Hematopoietic multipotent progenitor cell treated with erythropoietin and hydrocortisone succinate and interleukin-3 and kit ligand, for 8 days (in vitro differentiated cells): ENCODE data around the gene ZFYVE19.
A peak's percentile ranks its signal among the peaks of the same experiment; 100 is the strongest.

Source experiments
- DNase-seq: peaks from one replicate; pipeline ENCODE4 v3.0.0-alpha.2; 2015

Gene ZFYVE19, protein sequence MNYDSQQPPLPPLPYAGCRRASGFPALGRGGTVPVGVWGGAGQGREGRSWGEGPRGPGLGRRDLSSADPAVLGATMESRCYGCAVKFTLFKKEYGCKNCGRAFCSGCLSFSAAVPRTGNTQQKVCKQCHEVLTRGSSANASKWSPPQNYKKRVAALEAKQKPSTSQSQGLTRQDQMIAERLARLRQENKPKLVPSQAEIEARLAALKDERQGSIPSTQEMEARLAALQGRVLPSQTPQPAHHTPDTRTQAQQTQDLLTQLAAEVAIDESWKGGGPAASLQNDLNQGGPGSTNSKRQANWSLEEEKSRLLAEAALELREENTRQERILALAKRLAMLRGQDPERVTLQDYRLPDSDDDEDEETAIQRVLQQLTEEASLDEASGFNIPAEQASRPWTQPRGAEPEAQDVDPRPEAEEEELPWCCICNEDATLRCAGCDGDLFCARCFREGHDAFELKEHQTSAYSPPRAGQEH

DNA sequence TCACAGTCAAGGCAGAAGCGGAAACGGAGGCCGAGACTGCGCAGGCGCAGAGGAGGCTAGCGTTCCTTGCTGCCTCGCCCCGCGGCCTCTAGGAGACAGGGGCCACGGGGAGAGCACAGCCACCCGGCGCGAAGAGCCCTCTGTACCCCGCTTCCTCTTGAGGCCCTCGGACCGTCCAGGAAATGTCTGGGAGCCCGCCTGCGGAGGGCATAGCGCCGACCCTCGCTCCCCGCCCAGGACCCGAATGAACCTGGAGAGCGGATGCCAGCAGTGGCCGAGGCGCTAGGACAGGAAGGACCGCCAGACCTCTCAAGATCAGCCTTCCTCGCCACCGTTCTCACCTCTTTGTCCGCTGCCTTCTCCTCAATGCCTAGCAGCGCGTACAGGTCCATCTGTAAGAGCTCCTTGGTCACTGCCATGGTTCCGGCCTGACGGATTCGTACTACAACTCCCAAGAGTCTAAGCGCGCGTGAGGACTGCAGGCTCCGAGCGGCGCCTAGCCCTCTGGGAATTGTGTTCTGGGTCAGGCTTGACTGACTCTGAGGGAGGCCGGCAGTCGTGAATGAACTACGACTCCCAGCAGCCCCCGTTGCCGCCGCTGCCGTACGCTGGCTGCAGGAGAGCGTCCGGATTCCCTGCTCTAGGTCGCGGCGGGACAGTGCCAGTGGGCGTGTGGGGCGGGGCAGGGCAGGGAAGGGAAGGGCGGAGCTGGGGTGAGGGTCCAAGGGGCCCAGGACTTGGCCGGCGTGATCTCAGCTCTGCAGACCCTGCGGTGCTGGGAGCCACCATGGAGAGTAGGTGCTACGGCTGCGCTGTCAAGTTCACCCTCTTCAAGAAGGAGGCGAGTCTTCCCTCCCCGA lies at the start of gene ZFYVE19, which contains the start of gene DNAJC17:
ZFYVE19 (plus strand) TSS at position 62 of the 860 bp plus-strand sequence; CDS start at position 563, 501 bp downstream.
DNAJC17 (minus strand) TSS at position 446 of the 860 bp plus-strand sequence; CDS start at position 419, 27 bp downstream.
- DNase-seq, result peak; percentile 98

DNA sequence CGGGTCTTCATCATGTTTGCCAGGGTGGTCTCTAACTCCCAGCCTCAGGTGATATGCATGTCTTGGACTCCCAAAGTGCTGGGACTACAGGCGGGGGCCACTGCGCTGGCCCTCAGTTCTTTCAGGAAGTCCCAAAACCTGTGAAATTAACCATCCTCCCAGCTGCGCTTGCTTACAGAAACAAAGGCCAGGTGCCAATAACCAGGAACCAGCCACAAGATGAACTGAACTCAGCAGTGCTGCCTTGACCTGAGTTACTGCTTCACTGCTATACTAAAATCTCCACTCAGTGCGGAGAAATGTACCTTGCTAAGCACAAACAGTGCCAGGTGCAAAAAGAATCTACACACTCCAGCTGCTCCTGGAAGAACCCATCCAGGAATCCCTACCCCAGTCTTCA lies 46.9 kb upstream of the ZFYVE19 start:
- DNase-seq, result no peak

DNA sequence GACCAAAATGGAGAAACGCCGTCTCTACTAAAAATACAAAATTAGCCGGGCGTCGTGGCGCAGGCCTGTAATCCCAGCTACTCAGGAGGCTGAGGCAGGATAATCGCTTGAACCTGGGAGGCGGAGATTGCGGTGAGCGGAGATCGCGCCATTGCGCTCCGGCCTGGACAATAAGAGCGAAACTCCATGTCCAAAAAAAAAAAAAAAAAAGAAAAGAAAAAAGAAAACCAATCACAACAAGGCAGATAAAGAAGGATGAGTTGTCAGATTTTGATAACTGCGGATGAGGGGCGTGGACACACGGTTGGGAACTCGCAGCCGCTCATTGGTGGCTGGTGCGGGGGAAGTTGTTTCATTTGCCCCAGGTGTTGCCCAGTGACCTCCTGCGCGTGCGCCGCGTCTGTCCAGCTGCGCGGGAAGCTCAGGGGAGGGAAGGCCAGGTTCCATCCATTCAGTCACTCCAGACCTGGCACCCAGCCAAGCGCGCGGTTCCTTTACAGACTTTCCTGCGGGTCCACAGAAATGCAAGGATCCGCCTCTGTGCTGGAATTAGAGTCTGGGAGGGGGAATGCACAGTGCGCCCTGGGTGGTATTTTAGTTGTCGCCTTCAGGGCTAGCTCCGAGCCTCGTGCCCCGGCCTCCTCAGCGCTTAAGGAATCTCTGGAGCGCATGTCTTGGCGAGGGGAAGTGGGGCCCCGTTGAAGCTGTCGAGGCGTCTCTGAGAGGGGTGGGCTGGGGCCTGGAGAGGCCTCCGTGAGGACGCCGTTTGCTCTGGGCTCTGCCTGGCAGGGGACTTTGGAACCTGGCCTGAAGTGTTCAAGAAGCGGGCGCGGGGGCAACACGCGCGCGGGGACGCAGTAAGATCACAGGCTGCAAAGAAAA lies 43.7 kb upstream of the ZFYVE19 start:
- DNase-seq, result peak; percentile 61

DNA sequence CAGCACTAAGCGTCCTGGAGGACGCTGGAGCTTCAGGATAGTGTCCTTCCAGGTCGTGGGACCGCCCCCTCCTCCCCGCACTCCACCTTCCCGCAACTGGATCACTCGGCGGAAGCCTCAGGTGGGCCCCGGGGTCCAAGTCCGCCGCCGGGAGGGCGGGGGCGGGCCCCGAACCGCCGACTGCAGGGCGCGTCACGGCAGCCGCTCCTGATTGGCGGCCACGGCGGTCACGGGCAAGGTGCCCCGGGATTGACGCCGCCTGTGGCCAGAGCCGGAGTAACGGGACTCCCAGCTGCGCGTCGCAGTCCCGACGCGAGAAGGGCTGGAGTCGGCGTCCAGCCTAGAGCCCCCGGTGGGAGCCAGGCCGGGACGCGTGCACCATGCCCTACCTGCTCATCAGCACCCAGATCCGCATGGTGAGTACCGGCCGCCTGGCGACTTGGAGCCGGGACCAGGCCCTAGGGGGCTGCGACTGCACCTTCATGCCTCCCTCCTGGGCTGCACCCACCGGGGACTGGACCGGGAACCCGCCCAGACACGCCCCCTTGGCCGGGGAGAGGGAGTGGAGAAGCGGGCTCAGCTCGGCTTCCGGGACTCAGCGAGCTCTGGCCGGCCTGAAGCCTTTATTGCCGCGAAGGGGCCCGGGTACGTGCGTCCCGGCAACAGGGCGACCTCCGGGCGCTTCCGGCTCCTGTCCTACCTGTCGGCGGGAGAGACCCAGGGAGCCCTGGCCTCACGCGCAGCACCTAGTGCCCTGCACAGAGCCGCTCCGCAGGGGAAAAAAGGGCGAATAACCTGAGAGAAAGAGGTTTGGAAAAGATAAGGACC lies 42.9 kb upstream of the ZFYVE19 start, which contains the start of gene GCHFR:
GCHFR (plus strand) TSS at position 268 of the 828 bp plus-strand sequence; CDS start at position 381, 113 bp downstream.
- DNase-seq, result peak; percentile 69

DNA sequence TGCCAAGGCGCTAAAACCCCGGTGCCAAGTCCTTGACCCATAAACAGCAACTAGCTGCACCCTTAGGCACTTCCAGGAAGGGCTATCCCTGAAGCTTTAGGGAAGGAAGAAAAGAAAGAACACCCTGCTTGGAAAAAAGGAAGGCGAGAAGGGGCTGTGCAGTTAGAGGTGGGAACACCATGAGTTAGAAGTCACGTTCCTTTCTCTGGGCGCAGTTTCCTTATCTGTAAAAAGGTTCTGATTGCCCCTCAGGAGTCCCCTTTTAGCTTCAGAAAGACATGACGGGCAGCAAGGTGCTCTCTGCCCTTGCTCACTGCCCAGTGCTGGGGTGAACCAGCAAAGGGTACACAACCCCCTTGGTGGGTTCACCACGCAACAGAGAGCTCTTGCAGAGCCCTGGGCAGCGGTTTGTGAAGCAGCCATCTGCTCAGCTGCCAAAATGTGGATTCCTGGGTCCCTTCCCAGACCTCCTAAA lies 42.2 kb upstream of the ZFYVE19 start:
- DNase-seq, result peak; percentile 55

DNA sequence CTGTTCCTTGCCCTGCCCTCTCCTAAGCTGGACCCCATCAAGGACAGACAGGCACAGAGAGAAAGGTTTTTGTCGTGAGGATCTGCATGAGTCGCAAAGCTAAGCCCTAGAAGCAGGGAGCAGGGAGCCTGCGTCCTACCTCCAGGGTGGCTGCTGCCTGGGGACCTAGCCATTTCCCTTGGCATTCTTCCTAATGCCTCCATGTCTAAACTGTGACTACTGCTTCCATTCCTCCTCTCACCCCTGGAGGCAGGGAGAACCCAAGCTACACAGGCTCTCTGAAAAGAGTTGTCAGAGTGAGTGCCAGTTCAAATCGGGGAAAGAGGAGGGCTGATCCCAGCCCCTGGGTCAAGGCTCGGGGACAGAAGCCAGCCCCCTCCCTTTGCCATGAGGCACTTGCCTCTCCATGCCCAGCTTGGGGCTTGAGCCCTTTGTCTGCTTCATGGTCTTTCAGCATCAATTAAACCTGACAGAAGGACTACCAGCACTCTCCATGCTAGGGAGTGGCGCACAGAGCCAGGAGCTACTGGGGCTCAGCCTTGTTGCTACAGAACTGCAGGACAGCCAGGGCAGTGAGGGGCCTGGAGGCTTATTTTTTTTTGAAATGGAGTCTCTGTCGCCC lies 40.6 kb upstream of the ZFYVE19 start:
- DNase-seq, result no peak

DNA sequence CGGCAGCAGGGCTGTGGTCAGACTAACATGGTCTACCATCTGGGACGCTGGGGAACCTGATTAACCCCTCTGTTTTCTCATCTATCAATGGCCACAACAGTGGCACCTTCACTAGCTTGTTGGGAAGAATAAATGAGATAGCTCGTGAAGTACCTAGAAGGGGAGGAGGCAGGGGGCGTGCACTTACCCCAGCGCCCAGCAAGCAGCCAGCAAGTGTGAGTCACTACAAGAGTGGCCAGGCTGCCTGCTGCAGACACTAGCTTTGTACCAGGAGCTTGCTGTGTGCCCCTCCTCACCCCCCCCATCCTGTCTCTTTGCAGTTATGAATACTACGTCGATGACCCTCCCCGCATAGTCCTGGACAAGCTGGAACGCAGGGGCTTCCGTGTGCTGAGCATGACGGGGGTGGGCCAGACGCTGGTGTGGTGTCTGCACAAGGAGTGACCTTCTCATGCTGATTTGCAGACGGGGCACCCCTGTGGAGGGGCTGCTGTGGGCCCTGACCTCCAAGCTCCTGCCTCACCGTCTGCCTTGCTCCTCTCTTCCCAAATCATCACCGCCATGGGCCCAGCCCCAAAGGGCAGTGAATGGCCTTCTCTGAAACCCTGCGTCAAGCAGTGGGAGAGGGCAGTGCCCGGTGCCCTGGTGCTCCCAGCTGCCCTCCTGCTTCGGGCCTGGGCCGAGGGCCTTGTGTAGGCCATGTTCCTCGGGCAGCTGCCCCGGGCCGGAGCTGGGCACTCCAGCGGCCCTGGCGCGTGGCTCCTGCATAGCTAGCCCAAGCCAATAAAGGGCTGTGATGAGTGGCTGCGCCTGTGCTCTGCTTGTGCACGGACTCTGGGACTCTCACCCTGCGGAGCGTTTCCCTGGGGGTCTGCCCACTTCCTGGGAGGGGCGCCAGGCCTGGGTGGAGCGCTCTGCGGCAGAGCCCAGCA lies 39.7 kb upstream of the ZFYVE19 start:
- peak; percentile 88 for DNase-seq

DNA sequence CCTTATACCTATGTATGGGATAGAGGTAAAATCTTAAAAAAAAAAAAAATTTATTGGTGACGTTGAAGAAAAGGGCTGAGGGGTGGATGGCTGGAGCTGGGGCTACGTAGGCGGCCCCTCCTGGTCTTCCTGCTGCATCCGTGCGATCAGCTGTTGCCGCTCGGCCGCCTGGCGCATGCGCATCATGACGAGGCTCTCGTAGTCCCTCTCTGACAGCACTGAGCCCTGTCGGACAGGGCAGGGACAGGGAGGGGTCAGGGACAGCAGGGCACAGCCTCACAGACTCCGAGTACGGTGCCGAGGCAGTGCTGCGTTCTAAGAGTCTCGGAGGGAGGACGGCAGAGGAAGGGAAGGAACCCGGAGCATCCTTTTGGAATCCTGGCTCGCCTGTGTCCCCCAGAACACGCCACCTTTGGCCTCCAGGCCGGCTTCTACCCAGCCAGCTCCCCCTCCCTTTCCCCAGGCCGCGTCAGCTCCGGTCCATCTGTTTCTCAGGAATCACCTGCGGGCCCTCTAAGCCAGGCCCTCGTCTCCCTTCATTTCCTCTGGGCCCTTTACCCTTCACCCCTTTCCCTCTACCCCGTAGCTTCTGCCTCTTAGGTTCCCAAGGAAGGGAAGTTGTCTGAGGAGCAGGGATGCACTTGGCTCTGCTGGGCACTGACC lies 38.9 kb upstream of the ZFYVE19 start:
- DNase-seq, result no peak

DNA sequence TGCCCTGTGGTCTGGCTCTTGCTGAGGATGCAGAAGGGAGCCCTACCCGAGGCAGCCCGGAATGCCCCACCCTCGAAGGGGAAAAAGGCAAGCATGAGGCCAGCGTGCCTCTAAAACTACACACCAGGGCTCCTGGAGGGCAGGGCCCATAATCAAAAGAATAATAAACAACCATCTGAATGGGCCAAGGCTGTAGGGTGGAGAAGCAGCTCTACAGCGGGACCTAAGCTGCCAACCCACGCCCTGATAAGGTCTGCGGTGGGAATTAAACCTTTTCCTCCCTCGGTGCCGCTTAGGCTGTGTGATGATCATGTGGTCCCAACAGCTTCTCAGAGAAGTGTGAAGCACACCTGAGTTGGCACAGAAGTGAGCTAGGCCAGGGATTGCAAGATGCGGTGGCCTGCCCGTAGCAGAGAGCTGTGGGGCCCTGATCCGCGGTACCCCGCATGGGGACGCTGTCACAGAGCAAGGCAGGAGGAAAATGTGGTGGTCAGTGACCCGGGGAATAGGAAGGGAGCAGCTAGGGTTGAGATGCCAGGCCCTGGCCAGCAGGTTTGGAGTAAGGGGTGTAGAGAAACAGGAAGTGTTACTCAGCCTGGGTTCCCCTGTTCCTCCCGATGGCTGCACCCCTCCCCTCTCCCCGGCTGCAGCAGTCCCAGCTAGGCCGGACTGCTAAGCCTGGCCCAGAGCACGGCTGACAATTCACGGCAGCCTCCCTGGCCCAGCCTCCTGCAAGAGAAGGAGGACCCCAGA lies 38.2 kb upstream of the ZFYVE19 start:
- DNase-seq, result peak; percentile 87

DNA sequence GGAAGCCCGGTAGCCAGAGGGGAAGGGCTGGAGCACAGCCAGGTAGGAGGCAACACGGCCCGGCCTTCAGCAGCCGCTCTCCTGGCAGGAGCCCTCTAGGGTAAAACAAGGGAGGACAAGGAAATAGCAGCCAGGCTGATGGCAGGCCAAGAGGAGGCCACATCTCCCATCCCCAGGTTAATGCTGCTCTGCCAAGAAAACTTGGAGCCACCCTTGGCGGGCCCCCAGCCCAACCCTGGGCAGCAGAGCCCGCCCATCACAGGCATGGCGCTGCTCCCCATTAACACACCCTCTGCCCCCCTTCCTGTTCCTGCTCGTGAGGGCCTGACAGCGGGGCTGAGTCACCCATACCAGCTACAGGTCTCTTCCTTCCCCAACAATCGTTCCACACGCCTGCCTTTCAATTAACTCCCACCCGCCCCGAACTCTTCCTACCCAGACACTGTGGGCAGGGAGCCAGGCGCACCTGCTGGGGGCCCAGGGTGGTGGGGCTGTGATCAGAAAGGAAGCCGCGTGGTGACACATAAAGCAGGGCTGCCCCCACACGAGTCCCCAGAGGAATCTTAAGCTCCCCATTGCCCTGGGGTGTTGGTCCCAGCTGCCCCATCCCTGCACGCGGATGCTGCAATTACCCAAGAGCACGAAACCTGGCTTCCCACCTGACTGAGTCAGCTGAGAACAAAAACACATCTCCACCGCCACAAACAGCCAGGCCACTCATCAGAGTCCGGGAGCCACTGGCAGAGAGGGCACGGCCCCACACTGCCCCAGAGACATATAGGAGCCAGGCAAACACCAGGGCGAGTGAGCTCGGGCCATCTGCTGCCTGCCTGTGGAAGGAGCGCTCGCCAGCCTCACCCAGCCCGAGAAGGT lies 37.4 kb upstream of the ZFYVE19 start, which contains the start of gene C15orf62:
C15orf62 (plus strand) TSS at position 707 of the 873 bp plus-strand sequence. CDS start 516 bp downstream, outside the sequence.
- DNase-seq, result peak; percentile 63

DNA sequence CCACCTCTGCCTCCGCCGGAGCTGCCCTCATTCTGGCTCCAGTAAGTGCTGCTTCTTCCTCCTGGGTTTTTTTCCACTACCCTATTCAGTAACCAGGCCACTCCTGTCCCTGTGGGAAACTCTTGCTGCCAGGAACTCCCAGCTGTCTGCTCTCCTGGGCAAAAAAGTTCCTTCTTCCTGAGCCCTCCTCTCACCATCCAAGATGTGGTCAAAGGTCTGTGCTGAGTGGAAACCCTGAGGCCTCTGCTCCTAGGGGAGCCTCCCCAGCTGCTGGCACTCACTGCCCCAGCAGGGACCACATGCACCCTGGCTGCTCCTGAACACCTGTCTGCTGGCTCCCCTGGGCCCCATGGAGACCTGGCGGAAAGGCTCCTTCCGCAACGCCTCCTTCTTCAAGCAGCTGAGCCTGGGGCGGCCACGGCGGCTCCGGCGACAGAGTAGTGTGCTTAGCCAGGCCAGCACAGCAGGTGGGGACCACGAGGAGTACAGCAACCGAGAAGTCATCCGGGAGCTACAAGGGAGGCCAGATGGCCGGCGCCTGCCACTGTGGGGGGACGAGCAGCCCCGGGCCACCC lies 36.7 kb upstream of the ZFYVE19 start:
- DNase-seq, result no peak

DNA sequence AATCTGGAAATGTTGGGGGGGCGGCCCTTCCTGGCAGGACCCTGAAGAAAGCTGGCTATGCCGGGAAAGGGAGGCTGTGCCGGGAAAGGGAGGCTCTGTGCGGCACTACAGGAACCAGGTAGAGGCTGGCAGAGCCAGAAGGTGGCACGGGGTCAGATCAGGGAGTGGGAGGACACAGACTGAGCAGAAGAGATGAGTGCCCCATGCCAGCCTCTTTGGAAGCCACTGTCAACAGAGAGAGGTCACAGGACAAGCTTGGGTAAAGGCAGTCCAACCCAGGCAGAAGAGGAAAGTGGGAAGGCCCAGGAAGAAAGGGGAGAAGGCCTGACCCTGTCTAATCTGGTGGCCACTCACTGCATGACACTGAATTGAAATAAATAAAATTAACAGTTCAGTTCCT lies 35.6 kb upstream of the ZFYVE19 start:
- DNase-seq, result no peak

DNA sequence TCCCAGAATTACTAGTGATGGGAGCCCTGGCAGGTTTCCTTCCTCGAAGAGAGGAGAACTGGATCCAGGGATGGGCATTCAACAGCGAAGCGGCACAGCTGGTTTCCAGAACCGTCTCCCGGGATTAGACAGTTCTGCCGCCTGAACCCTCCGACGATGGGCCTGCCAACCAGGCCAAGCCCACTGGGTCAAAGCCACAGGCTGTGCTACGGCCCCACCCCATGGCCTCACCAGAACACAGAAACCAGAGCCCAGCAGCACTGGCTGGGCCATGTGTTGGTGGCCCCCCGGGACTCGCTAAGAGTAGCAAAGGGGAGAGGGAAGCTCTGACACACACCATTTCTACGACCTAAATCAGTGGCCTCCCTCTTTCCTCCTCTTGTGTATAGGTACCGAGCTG lies 34.9 kb upstream of the ZFYVE19 start:
- DNase-seq, result no peak

DNA sequence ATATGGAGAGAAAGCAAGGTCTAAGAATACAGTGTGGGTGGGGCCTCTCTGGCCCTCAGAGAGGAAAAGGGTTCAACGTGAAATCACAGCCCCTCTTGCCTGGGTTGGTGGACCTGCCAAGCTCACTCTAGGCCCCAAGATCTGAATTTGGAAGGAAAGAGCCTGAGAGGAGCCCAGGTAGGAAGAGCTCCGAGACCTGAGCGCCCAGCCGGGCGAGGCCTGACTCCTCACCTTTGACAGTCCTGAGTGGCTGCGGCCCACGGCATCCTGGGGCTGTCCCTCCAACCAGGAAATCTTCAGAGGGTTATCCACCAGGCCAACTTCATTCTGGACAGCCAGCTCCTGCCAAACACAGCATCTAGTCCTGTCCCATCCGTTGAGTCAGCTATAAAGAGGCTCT lies 33.4 kb upstream of the ZFYVE19 start:
- DNase-seq, result no peak

DNA sequence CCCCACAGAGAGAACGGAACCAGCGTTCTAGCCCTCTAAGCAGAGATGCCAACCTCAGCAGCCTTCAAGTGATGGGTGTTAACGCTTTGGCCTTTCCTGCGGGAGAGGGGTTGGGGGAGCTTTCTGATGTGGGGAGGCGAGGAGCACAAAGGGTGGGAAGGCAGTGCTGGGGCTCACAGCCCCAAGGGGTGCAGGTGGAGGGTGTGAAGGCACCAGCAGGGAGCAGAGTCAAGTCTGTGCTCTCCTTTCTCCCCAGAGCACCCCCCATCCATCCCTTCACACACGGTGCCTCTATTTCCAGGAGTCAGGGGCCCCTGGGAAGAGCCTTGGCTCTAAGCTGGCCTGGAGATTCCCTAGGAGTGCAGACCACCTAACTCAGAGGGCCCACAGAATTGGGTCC lies 33.0 kb upstream of the ZFYVE19 start:
- no peak for DNase-seq

DNA sequence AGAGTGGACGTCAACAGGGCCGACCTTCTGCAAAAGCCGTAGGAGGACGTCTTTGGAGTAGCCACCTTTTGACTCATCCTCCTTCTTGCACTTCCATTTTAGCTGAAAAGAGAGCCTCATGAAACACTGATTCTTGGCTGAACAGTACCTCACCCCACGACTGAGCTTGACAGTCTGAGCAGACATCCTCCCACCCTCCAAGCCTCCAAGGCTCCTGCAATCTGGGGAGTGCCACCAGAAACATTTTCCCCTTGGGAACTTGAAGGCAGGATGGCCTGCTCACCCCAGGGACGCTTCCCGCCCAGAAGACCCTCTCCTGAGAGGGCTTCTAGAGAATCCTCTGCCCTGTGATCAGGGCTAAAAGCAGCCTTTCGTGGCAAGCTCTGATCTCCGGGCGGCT lies 31.9 kb upstream of the ZFYVE19 start:
- DNase-seq, result no peak
